ENCODE results near the gene CAST.

Gene CAST

GRCh38 chr5:96645091-96645490, 17.1 kb upstream of the CAST start:
- no peak for DNase-seq

DNA sequence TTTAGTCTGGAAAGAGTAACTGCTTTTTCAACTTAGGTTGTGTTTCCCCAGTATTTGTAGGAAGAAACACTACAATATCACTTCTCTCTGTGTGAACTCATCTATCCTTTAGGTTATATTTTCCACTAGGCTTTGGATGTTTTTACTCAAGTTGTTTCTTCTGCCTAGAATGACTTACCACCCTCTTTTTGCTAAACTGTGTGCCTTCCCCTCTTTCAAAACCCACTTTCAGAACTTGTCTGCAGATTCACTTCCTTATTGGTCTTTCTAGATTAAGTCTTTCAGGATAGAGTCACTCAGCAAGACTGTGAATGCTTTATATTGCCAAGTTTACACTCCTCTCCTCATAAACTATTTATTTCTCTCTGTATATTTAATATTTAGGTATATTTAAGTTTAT, 14.2 kb upstream of the CAST start:
- DNase-seq, result no peak

DNA sequence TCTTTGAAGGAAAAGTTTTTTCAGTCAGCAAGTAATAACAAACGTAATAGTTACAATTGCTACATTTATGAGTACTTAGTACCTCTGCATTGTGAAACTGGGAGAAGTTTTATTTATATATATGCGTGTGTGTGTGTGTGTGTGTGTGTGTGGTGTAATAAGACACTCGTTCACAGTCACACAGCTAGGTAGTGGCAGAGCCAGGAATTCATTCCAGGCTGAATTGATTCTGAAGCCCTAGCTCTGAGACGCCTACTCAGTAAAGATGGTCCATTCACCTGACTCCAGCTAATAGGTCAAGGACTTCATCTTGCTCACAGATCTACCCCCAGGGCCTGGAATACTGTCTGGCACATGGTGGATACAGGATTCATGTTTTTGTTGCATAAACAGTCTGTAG, 13.6 kb upstream of the CAST start:
- no peak for DNase-seq

DNA sequence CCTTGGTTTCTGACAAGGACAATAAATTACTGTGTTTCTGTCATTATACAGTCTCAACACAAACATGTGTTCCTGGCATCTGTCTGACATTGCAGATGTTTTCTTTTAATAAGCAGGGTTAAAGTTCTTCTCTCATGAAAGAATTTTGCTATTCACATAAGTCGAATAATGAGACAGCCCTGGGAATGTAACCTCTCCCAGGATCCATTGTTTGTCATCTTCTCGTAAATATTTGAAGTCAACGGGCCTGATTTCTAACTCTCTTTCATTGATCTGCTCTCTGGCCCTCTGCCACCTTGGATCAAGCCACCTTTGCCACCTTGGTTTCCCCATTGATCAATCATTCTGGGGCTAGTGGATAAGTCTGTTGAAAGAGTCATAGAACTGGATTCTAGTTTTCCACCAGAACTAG, 12.9 kb upstream of the CAST start:
- DNase-seq, result no peak

- DNase-seq, result no peak
Observed at GRCh38 chr5:96649681-96650540, 12.3 kb upstream of the CAST start.

DNA sequence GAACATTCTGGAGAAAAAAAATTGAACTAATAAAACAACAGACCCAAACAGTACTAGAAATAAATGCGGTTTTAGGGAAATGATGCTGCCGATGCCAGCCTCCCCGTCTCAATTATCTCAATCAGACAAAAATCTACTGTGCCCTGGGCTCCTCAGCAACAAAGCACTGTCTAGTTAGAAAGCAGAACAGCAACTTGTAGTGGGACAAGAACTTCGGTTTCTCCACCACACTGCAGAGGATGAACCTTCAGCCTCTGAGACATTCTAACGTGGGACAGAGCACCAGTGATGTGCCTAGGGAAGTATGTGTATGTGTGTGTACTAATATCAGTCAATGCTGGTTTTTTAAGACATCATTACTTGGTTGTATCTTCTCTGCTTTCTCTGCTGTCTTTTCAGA, 11.1 kb upstream of the CAST start:
- no peak for DNase-seq

DNA sequence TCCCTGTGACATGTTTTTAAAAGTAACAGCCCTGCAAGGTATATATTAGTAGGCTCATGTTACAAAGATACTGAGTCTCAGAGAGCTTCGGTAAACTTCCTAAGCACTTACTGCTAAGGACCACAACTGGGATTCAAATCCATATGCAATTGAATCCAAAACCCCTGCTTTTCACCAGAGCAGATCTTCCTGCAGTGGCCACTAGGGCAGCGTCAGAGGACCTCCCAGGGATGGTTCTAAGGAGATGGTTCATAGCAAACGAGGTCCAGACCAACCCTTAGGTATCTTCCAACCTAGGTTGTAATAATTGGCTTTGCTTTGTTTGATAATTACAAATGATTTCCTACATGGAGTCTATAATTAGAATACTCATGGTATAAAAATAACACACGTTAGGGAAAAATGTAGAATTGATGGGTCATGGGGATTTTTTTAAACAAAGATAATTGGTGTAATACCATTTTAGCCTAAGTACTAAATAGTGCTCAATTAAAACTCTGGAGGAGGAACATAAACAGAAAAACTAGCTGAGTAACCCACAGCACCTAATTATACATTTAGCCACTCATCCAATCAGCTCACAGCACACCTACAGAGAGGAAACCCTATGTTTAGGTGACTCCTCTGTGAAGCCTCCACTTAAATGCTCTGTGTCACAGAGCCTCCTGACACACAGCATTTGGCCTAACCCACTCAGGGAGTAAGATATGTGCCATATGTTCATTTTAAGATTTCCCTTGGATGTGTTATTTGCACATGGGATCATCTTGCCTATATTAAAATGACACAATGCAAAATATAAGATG, 10.0 kb upstream of the CAST start:
- DNase-seq, result no peak

DNA sequence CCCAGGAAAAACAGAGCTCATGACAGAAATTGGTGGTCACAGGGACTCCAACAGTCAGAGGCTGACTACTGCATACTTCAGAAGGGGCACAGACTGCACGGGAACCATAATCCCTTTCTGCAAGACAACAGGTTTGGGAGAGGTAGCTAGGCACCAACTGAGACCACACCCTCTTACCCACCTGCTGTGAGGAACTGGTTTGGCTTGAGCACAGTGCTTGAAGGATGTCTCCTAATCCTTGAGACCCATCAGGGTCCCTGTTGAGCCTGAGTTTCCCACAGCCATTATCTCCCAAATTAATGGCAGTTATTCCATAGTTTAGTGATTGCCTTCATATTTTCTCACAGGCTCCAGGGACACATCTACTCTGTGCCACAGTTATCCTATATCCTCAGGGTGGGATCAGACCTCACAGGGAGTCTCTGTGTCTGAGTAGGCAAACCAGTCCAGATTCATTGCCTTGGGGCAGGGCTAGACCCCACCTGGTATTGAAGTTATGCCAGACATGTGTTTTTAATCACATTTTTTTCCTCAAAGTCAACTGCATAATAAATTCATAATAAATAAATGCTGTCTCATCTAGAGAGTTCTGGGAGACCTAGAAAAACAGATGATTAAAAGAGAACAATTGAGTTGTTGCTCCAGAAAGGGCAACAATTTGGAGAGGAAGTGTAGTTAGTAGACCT, 9.3 kb upstream of the CAST start:
- DNase-seq, result no peak

DNA sequence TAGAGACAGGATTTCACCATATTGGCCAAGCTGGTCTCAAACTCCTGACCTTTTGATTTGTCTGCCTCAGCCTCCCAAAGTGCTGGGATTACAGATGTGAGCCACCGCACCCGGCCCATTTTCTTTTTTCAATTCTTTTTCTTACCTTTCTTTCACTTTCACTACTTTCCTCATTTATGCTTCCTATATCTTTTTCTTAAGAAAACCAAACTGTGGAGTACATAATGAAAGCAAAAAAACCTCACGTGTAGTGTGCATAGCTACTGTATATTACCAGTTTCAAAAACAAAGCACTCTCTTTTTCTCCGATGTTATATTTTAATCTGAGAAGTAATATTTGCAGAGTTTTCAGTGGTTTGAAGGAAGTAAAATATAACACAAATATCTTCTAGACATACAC, 8.0 kb upstream of the CAST start:
- no peak for DNase-seq

GRCh38 chr5:96655085-96655484, 7.1 kb upstream of the CAST start:
- DNase-seq, result no peak

- DNase-seq, result no peak
Observed at GRCh38 chr5:96655506-96655905, 6.7 kb upstream of the CAST start.

DNA sequence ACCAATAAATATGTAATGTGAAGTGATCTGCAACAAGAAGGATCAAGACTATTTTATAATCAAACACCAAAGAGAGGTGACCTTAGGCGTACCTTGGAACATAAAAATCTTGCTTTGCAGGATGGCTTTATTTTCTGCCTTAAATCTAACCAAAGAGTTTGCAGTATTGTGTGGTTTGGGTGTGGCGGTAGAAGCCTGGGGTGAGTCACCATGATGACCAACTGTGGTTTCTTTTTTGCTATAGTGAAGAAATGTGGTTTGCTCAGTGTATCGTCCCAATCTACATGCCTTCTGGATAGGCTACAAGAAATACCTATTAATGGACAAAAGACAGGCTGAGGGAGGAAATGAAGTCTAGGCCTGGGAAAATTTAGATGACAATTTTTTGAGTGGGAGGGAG, 5.1 kb upstream of the CAST start:
- peak; percentile 81 for DNase-seq

GRCh38 chr5:96658272-96658671, 3.9 kb upstream of the CAST start:
- no peak for DNase-seq

DNA sequence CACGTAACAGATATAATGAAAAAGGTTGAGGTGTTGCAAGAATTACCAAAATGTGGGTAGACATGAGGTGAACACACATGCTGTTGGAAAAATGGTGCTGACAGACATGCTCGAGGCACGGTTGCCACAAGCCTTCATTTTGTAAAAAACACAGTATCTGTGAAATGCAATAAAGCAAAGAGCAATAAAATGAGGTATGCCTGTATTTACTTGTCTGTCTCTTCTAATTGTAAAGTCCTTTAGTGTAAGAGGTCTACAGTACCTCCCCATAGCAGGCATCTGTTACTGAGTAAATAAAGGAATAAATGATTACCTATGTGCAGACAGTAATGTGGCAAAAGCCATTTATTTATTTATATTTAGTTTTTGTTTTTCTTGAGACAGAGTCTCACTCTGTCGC, 3.0 kb upstream of the CAST start:
- DNase-seq, result no peak

DNA sequence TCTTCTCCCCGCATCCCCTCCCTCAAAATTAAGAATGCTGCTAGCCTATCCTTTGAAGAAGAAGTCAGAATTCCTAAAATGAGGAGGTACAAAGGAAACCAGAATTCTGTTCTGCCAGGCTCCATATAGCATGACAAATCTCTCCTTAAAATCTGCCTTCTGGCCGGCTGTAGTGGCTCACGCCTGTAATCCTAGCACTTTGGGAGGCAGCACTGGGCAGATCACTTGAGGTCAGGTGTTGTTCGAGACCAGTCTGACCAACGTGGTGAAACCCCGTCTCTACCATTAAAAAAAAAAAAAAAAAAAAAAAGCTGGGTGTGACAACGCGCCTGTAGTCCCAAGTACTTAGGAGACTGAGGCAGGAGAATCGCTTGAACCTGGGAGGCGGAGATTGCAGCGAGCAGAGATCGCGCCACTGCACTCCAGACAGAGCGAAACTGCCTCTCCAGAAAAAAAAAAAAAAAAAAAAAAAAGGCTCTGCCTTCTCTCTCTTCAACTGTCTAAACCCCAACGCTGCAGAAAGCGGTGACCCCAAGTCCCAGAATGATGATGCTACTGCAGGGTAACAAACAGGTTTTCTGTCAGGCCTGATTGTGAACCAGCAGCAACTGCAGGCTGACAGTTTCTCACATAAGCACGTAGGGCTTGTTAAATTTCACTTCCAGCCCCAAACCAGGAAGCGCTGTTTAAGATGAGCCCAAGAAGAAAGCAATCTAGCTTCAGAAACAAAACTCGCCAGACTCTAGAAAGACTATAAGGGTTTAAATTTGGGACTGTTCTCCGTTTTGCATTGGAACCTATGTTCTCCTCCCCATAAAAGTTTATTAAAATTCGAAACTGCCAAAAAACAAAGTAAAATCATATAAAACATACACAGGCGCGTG, 963 bp upstream of the CAST start:
- peak; percentile 74 for DNase-seq

GRCh38 chr5:96662725-96663518, 746 bp downstream of the CAST start:
- peak; percentile 93 for DNase-seq

DNA sequence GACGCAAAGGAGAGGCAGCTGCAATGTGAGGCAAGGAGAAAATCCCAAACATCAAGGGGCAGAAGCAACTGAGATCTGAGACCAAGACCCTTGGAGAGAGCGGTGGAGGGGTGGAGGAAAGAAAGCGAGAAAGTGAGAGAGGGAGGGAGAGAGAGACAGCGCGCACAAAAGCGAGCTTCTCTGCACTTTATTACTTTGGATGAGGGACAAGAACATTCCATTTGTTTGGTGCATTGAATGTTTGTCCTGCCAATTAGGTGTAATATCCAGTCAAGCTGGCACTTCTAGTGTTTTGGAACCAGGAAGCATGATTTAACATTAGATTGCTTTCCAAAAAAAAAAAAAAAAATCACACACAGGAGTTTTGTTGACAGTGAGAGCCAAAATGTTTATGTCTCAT, 1.4 kb downstream of the CAST start:
- no peak for DNase-seq

GRCh38 chr5:96664669-96665068, 2.5 kb downstream of the CAST start:
- DNase-seq, result no peak

DNA sequence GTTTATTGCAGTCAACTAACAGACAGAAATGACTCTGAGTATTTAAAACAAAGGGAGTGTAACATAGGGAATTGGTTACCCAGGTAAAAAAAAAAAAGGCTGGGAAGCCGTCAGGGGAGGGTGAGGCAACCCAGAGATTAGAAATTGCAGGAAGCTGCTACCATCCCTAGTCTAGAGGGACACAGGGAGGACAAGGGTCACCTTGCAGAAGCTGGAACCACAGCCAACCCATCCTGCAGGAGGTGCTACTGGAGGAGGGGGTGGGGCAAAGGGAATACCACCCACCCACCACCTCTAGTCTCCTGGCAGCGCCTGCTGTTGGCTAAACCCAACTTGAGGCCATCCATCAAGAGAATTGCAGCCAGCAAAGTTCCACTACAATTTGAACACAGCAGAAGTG, 6.5 kb downstream of the CAST start:
- DNase-seq, result no peak

DNA sequence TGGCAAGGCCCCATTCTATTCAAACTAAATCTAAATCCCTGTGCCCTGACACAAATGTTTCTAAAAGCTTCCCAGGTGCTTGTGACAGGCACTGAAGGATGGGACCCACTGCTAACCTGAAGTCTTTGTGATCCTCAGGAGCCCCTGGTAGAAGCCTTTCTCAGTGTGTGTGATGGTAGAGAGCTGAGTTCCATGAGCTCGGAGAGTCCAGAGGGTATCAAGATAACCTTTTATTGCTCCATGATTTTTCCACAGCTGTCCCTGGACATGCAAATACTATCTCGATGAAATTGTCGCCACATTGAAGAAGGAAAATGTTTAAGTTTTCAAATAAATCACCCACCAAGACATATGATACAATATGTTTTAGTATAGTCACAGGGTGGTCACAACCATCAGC, 7.7 kb downstream of the CAST start:
- DNase-seq, result no peak

GRCh38 chr5:96671441-96671840, 9.3 kb downstream of the CAST start:
- no peak for DNase-seq

DNA sequence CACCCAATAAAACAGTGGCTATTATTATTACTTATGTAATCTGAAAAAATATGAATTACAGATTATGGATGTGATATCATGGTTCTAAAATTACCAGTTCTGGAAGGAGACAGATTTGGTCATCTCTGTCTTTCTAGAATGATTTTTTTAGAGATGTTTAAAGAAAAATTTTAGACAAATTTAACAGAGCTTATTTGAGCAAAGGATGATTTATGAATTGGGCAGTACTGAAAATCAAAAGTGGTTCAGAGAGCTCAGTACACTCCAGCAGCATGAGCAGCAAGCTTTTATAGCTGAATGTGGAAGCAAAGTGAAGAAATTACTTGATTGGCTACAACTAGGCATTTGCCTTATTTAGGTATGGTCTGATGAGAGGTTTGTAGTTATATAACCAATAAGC, 11.0 kb downstream of the CAST start:
- no peak for DNase-seq
